OCI-LY3 (cell line): ENCODE measurements around the gene FRAS1.

Experiments
- CTCF ChIP-seq: fragments of 200-600, 300-600 bp; sonication (generic); IDR thresholded peaks from 2 replicates; pipeline ENCODE4 v1.5.1; 2014; ENCODE audit warnings: antibody characterized with exemption, low read length, low read depth
- EZH2phosphoT487 ChIP-seq: fragments of 200-600 bp; shearing (Covaris generic); IDR thresholded peaks from 2 replicates; pipeline ENCODE4 v1.6.1; 2018; ENCODE audit warnings: antibody characterized with exemption, mixed run types, low read depth

GRCh38 chr4:78197947-78198346 is 140.8 kb downstream of the FRAS1 start:
- TF ChIP-seq CTCF: no peak
- no peak for TF ChIP-seq EZH2phosphoT487
